ENCODE results near the gene CORO1C.
"Not testable (repeated sequence)": the region's sequence is repeated elsewhere in the genome, so short reads cannot be mapped to it uniquely, and the experiment has no call there.

The CORO1C gene

GRCh38 chr12:108753976-108754375 is 22.7 kb upstream of the CORO1C start:
- Histone ChIP-seq H3K4me1 (ENCODE audit: control insufficient read depth, insufficient read depth, low read length, unreplicated experiment) (peaks cover 11% of the 10 kb centered on the region), H3K36me3 (ENCODE audit: insufficient read depth, low read length) (no peaks in the 10 kb centered on the region), H3K27ac (ENCODE audit: low read depth, low read length) (no peak overlapping the region), H3K79me2 (ENCODE audit: control insufficient read depth, insufficient read depth, low read length, unreplicated experiment) (no peaks in the 10 kb centered on the region), H3K4me3 (ENCODE audit: low read depth, low read length) (no peak overlapping the region), H2AFZ (ENCODE audit: low read length, unreplicated experiment) (no peak overlapping the region), H3K27me3 (ENCODE audit: insufficient read depth, low read length) (no peaks in the 10 kb centered on the region)

GRCh38 chr12:108752387-108752786 is 21.1 kb upstream of the CORO1C start:
- Histone ChIP-seq H3K79me2 (ENCODE audit: control insufficient read depth, insufficient read depth, low read length, unreplicated experiment) (no peaks in the 10 kb centered on the region), H3K36me3 (ENCODE audit: insufficient read depth, low read length) (no peaks in the 10 kb centered on the region)

GRCh38 chr12:108751821-108752220 is 20.5 kb upstream of the CORO1C start:
- H3K27ac ChIP-seq (ENCODE audit: low read depth, low read length): no peak overlapping the region
- H3K4me3 ChIP-seq (ENCODE audit: low read depth, low read length): no peak overlapping the region
- H3K79me2 ChIP-seq (ENCODE audit: control insufficient read depth, insufficient read depth, low read length, unreplicated experiment): no peaks in the 10 kb centered on the region
- no peaks in the 10 kb centered on the region for H3K27me3 ChIP-seq (ENCODE audit: insufficient read depth, low read length)
- H2AFZ ChIP-seq (ENCODE audit: low read length, unreplicated experiment): peak overlapping the region; percentile 39
- H3K4me1 ChIP-seq (ENCODE audit: control insufficient read depth, insufficient read depth, low read length, unreplicated experiment): peaks cover 11% of the 10 kb centered on the region
- H3K36me3 ChIP-seq (ENCODE audit: insufficient read depth, low read length): no peaks in the 10 kb centered on the region

More at GRCh38 chr12:108752387-108752786, 21.1 kb upstream of the CORO1C start:
- Histone ChIP-seq H3K27ac (ENCODE audit: low read depth, low read length) (no peak overlapping the region), H3K4me1 (ENCODE audit: control insufficient read depth, insufficient read depth, low read length, unreplicated experiment) (peaks cover 11% of the 10 kb centered on the region), H3K27me3 (ENCODE audit: insufficient read depth, low read length) (no peaks in the 10 kb centered on the region), H2AFZ (ENCODE audit: low read length, unreplicated experiment) (no peak overlapping the region), H3K4me3 (ENCODE audit: low read depth, low read length) (no peak overlapping the region)

GRCh38 chr12:108751003-108751402 is 19.7 kb upstream of the CORO1C start:
- H2AFZ ChIP-seq (ENCODE audit: low read length, unreplicated experiment); H3K4me3 ChIP-seq (ENCODE audit: low read depth, low read length); H3K36me3 ChIP-seq (ENCODE audit: insufficient read depth, low read length); H3K27ac ChIP-seq (ENCODE audit: low read depth, low read length); H3K27me3 ChIP-seq (ENCODE audit: insufficient read depth, low read length); H3K79me2 ChIP-seq (ENCODE audit: control insufficient read depth, insufficient read depth, low read length, unreplicated experiment): not testable (repeated sequence)
- peaks cover 11% of the 10 kb centered on the region for H3K4me1 ChIP-seq (ENCODE audit: control insufficient read depth, insufficient read depth, low read length, unreplicated experiment)

GRCh38 chr12:108750526-108750925 is 19.2 kb upstream of the CORO1C start:
- no peak overlapping the region for H3K27ac ChIP-seq (ENCODE audit: low read depth, low read length)
- H2AFZ ChIP-seq (ENCODE audit: low read length, unreplicated experiment): no peak overlapping the region
- no peak overlapping the region for H3K4me3 ChIP-seq (ENCODE audit: low read depth, low read length)
- no peaks in the 10 kb centered on the region for H3K27me3 ChIP-seq (ENCODE audit: insufficient read depth, low read length)
- no peaks in the 10 kb centered on the region for H3K79me2 ChIP-seq (ENCODE audit: control insufficient read depth, insufficient read depth, low read length, unreplicated experiment)
- peaks cover 11% of the 10 kb centered on the region for H3K4me1 ChIP-seq (ENCODE audit: control insufficient read depth, insufficient read depth, low read length, unreplicated experiment)
- H3K36me3 ChIP-seq (ENCODE audit: insufficient read depth, low read length): no peaks in the 10 kb centered on the region

- Histone ChIP-seq H3K36me3 (ENCODE audit: insufficient read depth, low read length) (no peaks in the 10 kb centered on the region), H3K4me1 (ENCODE audit: control insufficient read depth, insufficient read depth, low read length, unreplicated experiment) (peaks cover 15% of the 10 kb centered on the region), H3K27me3 (ENCODE audit: insufficient read depth, low read length) (no peaks in the 10 kb centered on the region), H3K27ac (ENCODE audit: low read depth, low read length) (no peak overlapping the region), H2AFZ (ENCODE audit: low read length, unreplicated experiment) (no peak overlapping the region), H3K4me3 (ENCODE audit: low read depth, low read length) (no peak overlapping the region), H3K79me2 (ENCODE audit: control insufficient read depth, insufficient read depth, low read length, unreplicated experiment) (no peaks in the 10 kb centered on the region)
These were observed 16.2 kb upstream of the CORO1C start for GRCh38 chr12:108747563-108747962.

GRCh38 chr12:108745641-108746040 is 14.3 kb upstream of the CORO1C start:
- H3K36me3 ChIP-seq (ENCODE audit: insufficient read depth, low read length): no peaks in the 10 kb centered on the region
- H3K4me1 ChIP-seq (ENCODE audit: control insufficient read depth, insufficient read depth, low read length, unreplicated experiment): peaks cover 5% of the 10 kb centered on the region
- no peak overlapping the region for H2AFZ ChIP-seq (ENCODE audit: low read length, unreplicated experiment)
- no peak overlapping the region for H3K27ac ChIP-seq (ENCODE audit: low read depth, low read length)
- no peaks in the 10 kb centered on the region for H3K27me3 ChIP-seq (ENCODE audit: insufficient read depth, low read length)
- H3K79me2 ChIP-seq (ENCODE audit: control insufficient read depth, insufficient read depth, low read length, unreplicated experiment): no peaks in the 10 kb centered on the region
- no peak overlapping the region for H3K4me3 ChIP-seq (ENCODE audit: low read depth, low read length)

- Histone ChIP-seq H3K79me2 (ENCODE audit: control insufficient read depth, insufficient read depth, low read length, unreplicated experiment) (no peaks in the 10 kb centered on the region), H3K27me3 (ENCODE audit: insufficient read depth, low read length) (no peaks in the 10 kb centered on the region)
These were observed 12.9 kb upstream of the CORO1C start for GRCh38 chr12:108744021-108744897.

GRCh38 chr12:108738170-108738569 is 6.9 kb upstream of the CORO1C start:
- Histone ChIP-seq H2AFZ (ENCODE audit: low read length, unreplicated experiment) (no peak overlapping the region), H3K4me1 (ENCODE audit: control insufficient read depth, insufficient read depth, low read length, unreplicated experiment) (peaks cover 6% of the 10 kb centered on the region), H3K36me3 (ENCODE audit: insufficient read depth, low read length) (no peaks in the 10 kb centered on the region)

More at GRCh38 chr12:108744021-108744897, 12.9 kb upstream of the CORO1C start:
- H3K4me1 ChIP-seq (ENCODE audit: control insufficient read depth, insufficient read depth, low read length, unreplicated experiment): peaks cover 5% of the 10 kb centered on the region
- H3K36me3 ChIP-seq (ENCODE audit: insufficient read depth, low read length): no peaks in the 10 kb centered on the region
- peak overlapping the region; percentile 47 for H3K27ac ChIP-seq (ENCODE audit: low read depth, low read length)
- H2AFZ ChIP-seq (ENCODE audit: low read length, unreplicated experiment): peak overlapping the region; percentile 68
- H3K4me3 ChIP-seq (ENCODE audit: low read depth, low read length): peak overlapping the region; percentile 52

GRCh38 chr12:108735855-108736254 is 4.5 kb upstream of the CORO1C start:
- Histone ChIP-seq H3K27me3 (ENCODE audit: insufficient read depth, low read length) (no peaks in the 10 kb centered on the region), H3K79me2 (ENCODE audit: control insufficient read depth, insufficient read depth, low read length, unreplicated experiment) (peaks cover 5% of the 10 kb centered on the region), H3K4me3 (ENCODE audit: low read depth, low read length) (no peak overlapping the region), H3K36me3 (ENCODE audit: insufficient read depth, low read length) (no peaks in the 10 kb centered on the region), H3K4me1 (ENCODE audit: control insufficient read depth, insufficient read depth, low read length, unreplicated experiment) (peaks cover 12% of the 10 kb centered on the region), H2AFZ (ENCODE audit: low read length, unreplicated experiment) (no peak overlapping the region), H3K27ac (ENCODE audit: low read depth, low read length) (no peak overlapping the region)

More at GRCh38 chr12:108738170-108738569, 6.9 kb upstream of the CORO1C start:
- H3K79me2 ChIP-seq (ENCODE audit: control insufficient read depth, insufficient read depth, low read length, unreplicated experiment): no peaks in the 10 kb centered on the region
- no peaks in the 10 kb centered on the region for H3K27me3 ChIP-seq (ENCODE audit: insufficient read depth, low read length)
- H3K27ac ChIP-seq (ENCODE audit: low read depth, low read length): no peak overlapping the region
- no peak overlapping the region for H3K4me3 ChIP-seq (ENCODE audit: low read depth, low read length)

Data from ACC112 (cell line).